Stimulated activated CD8-positive, alpha-beta memory T cell treated with anti-CD3 and anti-CD28 coated beads, Interleukin-4, amount 100 ng/mL, for 4 hours (primary cell): Measurements from ENCODE around the gene JAKMIP3.

ENCODE experiments used
- DNase-seq, 2 donors: peaks; one replicate each; pipeline ENCODE4 v3.0.0-alpha.2; 2020; ENCODE audit warnings: low read depth in 2 of 2, low spot score in 1 of 2

JAKMIP3 gene

DNA sequence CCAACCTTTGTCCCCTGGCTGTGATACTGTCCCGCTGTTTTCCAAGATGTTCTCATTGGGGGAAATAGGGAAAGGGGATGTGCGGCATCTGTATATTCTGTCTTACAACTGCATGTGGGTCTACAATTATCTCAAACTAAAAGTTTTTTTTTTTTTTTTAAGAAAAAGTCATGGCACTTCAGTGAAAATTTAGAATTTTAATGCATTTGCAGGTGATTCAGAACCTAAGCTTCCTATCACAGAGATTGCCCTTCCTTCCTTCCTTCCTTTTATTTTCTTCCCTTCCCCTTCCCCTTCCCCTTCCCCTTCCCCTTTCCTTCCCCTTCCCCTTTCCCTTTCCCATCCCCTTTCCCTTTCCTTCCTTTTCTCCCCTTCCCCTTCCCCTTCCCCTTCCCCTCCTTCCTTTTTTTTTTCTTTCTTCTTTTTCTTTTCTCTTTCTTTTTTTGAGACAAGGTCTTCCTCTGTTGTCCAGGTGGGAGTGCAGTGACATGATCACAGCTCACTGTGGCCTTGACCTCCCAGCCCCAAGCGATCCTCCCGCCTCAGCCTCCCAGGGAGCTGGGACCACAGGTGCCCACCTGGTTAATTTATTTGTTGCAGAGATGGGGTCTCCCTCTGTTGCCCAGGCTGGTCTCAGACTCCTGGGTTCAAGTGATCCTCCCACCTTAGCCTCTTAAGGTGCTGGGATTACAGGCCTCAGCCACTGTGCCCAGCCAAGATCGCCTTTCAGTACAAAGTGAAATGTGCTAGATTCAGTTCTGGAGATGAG lies 32.0 kb downstream of the JAKMIP3 start:
- no peak for DNase-seq

DNA sequence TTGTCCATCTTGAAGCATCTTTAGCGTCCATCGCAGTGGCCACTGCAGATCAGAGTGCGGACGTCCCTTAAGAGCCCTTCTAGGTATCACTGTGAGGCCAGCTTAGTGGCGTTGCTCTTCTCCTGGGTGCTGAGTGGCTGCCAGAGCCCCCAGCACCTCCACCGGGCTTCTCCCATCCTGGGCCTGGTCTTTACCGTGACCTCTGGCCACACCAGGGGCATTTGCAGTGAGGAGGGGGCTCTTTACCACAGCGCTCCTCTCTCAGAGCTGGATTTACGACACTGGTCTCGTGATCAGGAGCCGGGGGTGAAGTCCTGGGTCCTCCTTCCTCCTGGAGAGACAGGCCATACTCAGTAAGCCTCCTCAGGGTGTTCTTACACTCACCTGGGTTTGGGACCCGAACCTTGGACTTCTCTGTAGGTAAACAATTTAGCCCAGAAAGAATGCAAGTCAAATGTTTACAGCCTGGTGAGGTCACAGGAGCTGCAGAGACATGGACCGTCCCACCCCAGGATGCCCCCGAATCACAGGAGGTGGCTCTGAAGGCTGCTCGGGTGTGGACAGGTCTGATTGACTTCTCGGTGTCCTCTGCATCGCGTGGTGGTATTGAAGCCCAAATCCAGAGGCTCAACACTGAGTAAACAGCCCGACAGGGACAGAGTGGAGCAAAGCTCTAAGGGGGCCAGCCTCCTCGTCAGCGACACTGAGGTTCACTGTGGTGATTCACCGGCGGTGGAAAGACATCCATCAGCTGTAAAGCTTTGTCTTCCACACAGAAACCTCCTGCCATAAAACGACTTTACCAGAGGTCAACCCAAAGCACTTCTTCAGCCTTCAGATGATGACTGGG lies 33.0 kb downstream of the JAKMIP3 start:
- no peak for DNase-seq

DNA sequence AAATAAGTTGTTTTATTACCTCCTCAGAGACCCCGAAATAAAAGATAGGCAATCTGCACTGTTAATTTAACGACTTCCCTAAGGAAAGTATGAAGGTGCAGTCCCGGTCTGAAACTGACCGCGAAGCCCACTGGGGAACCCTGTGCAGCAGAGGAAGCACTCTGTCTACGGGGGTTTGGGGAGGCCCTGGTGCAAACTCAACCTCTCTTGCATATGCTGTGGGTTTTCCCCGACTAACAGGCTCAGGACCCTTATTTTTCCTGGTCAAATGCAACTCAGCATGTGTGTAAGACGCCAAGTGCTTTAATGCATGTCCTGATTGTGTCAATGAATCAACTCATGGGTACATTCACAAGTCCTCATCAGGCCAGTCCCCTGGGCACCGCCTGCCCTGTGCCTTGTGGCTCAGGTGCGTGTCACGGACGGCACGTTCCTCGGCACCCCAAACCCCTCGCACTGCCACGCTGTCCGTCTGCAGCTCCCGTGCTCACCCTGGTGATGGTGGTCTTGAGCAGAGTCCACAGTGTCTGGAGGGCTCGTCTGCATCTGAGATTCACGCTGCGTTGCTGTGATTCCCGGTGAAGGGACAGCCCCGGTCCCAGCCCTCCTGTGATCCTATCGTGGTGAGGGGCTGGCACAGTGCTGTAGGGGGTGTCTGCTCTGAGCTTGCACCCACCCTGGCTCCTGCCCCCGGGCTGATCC lies 33.8 kb downstream of the JAKMIP3 start:
- no peak for DNase-seq

DNA sequence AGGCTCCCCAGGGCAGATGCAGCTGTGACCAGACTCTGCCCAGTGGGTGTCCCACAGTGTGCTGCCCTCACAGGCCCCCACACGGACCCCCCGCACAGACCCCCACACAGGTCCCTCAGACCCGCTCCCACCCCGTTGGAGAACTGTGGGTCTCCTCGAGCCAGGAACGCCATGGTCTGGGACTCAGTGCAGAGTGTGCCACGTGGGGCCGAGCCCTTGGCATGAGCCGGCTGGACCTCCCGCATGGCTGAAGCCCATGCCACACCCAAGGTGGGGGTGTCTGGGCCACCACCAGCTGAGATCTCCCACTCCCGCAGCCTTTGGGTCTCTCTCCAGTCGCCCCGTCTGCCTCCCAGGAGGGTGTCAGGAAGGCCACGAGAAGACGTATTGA lies 34.3 kb downstream of the JAKMIP3 start:
- no peak for DNase-seq

DNA sequence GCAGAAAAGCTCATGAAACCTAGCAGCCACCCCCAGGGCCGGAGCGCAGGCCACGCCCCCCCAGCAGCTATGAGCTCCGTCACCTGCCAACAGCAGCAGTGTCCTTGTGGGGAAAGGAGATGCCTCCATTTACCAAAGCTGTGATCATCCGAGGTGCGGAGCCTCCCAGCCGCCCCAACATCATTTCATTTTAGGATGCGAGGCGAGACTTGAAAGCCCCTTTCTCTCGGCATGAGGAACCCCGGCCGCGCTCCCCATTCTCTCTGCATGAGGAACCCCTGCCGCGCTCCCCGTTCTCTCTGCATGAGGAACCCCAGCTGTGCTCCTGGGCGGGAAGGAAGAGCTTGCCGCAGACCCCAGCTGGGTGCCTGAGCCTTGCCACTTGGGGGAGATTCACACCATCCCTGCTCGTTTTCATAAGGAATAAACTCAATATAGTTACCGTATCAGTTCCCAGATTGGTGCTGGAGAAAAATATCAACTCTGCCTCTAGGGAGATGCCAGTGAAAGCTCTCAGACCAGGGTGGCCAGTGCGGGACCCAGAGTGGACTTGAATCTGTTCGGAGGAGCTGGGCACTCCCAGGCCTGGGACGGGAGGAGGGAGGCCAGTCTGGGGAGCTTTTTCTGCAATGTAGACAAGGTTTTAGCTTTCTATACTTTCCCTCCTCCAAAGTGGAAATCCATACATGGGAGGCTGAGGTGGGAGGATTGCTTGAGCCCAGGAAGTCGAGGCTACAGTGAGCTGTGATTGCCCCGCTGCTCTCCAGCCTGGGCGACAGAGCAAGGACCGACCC lies 35.0 kb downstream of the JAKMIP3 start:
- no peak for DNase-seq

DNA sequence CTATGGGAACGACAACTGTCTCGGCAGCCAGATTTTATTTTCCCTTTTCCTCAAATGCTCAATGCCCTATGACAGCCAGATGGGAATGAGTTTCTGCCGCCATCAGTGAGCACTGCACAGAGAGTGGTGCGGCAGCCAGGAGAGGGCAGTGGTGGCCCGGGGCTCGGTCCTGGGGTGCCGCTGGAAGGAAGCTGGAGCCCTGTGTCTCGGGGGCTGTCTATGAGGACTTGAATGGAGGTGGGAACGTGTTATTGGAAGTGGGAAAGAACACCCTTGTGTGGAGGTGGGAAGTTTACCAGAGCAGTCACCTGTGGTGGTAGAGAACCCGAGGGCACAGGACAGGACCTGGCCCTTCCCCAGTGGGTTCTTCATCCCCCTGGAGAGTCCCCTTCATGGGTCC lies 35.8 kb downstream of the JAKMIP3 start:
- no peak for DNase-seq

DNA sequence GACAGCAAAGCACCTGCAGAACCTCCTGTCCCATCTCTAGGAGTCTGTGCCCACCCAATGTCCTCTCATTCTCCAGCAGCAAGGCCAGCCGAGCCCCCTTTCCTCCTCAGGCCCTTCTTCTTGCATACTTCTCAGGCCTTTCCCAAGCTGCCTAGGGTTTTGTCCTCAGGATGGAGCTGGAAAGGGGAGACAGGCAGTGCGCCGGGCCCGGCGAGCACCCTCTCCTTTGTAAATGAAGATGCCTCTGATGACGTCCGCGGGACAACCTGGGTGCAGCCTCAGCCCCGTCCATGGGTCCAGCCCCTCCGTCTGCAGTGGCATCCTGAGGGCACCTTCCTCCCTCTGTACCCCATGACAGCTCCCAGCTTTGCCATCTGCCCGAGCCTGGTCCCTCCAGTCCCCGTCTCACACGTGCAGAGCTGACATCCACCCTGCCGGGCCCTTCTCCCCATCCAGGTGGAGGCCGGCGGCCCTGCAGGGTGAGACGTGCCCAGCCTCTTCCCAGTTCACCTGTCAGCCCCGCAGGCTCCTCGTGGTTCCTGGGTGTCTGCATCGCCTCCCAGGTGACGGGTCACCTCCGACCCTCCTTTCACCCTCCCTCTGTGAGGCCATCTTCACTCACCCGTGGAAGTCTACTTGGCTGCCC lies 36.4 kb downstream of the JAKMIP3 start:
- DNase-seq, result no peak

DNA sequence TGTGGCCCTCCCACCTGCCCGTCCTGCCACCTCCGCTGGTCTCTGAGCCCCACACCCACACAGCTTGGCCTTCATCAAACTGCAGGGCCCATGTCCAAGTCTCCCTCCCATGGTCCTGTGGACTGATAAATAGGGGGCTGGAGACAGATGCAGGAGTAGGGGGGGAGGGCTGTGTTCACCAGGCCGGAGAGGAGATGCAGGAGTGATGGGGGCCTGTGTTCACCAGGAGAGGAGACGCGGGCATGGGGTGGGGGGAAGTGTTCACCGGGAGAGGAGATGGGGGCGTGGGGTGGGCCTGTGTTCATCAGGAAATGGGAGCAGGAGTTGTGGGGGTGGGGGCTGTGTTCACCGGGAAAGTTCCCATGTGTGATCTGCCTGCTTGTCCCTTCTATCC lies 37.0 kb downstream of the JAKMIP3 start:
- DNase-seq, result no peak

DNA sequence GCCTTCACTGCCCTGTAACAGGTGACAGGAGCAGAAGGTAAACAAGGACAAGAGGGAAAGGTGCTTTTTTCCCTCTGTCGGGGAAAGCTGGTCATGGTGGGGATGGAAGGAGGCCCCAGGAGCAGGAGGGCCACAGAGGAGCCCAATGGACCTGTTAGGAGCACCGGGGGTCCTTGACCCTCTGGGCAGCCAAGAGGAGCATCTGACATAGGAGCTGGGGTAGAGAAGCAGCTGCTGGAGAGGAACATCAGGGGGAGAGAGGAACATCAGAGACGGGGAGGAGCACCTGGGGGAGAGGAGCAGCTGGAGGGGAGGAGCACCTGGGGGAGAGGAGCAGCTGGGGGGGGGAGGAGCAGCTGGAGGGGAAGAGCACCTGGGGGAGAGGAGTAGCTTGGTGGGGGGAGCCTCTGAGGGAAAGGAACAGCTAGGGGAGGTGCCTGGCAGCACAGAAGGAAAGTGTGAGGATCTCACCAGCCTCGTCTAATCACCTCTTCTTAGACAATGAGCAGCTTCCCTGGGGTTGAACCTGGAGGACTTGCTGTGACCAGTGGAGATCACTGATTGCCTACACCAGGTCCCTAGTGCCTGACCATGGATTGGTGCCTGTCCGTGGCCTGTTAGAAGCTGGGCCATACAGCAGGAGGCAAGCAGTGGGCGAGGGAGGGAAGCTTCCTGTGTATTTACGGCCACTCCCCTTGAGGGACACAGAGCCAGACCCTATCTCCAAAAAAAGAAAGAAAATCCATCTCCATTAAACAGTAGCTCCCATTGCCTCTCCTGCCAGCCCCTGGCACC lies 37.6 kb downstream of the JAKMIP3 start:
- DNase-seq, result no peak

DNA sequence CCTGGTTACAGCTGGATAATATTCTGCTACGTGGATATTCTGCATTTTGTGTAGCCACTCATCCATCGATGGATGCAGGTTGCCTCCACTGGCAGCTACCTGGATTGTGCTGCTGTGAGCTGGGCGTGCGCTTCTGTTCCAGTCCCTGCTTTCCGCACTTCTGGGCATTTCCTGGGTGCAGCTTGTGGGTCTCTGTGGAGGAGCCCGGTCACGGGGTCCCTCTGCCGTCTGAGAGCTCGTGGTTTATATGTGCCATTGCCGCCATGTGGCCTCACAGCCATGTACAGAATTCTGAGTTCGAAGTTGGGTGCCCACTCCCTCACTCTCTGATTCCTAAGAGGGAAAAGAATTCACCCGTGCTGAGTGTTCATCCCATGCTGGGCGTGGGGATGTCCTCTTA lies 38.3 kb downstream of the JAKMIP3 start:
- DNase-seq, result no peak

DNA sequence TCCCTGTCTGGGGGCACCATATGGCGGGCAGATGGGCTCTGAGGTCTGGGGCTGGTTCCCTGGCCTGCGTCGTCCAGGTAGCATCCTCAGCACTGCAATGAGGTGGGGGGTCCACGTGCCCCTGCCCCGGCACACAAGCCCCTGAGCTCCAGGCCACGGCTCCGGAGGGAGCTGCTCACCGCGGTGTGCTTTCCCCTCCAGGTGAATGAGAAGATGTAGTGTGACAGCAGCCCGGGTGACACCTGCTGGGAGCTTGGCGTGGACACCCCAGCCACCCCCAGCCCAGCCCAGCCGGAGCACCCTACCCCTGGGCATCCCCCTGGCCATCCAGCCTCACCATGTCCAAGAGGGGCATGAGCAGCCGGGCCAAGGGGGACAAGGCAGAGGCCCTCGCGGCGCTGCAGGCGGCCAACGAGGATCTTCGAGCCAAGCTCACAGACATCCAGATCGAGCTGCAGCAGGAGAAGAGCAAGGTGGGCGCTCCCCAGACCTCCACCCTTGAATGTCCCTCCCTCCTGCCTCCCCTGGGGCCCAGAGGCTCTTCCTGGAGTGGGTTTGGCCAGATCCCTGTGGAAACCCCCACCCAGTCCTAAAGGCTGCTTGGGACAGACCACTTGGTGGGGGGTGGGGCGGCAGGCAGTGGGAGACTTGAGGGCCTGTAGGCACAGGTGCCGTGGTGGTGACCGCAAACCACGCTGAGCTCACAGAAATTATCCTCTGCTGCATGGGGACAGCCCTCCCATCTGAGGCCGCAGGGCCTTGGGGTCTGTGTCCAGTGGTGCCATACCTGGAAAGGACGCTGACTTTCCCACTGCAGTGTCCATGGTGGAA lies 38.9 kb downstream of the JAKMIP3 start:
- DNase-seq, result no peak

DNA sequence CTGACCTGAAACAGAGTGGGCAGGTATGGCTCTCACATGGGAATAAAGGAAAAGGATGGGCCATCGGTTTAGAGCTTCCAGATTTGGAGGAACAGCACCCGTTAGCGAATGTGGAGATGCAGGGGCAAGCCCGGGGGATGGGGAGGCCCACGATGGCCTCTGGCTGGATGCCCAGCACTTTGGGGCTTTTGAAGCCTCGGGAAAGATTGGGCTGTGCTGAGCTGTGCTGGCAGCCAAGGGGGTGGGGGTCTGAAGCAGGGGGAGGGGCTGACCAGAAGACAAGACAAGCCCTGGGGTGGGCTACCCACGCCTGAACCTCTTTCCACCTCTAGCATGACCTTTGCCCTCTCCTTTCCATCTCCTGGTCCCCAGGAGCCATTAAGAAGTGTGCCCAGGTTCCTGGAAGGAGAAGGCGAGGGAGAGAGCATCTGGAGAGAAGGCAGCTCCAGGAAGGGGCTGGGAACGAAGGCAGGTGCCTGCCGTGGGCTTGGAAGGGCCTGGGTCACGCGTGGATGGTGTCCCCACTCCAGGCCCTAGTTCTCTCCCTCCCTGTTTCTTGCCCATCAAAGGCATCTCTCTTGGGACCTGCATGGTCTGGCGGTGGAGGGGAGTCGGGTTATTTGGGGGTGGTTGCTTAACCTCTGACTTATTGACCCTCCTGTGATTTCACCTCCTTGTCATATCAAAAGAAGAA lies 39.7 kb downstream of the JAKMIP3 start:
- DNase-seq, result no peak

DNA sequence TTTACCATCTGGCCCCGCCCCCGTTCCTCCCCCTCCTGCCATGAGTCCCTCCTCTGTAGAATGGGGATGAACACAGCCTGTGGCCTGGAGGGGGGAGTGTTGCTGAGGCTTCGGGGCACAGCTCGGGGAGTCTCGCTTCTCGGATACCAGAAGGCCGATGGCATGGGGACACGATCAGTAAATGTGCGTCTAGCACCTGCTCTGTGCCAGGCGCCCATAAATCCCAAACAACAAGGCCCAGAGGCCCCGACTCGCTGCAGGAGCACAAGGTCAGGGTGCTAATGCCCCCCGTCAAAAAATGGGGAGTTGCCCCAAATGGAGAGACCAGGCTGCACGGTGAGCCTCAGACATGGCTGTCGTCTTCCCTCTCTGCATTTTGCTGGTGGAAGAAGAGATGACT lies 40.7 kb downstream of the JAKMIP3 start:
- DNase-seq, result no peak

DNA sequence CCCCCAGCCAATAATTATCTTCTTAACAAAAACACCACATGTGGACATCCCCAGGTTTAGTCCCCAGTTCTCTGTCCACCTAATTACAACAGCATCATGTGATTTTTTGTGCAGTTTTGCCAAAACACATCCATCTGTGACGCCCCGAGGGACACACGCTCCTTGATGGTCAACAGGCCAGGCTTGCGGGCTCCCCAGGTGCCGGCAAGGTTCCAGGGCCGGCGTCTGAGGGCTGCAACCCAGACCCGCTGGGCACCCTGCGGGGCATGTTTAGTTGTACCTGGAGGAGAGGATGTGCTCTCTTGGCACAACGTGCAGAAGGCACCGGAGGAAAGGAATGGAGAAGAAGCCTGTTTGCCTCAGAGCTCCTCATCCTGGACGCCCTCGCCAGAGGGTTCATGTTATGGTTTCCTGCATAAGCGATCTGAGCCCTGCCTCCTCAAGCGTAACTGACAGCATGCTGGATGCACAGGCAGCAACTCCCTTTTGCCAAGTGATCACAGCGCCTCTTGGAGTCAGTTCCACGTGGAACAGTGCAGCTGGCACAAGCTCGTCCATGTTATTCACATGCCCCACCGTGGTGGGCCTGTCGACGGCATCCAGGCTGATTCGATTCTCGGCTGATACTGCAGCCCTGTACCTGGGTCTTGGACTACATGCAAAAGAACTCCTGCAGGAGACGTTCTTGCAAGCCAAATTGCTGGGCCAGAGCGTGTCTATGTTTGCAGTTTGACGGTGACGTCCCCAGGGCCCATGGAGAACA lies 41.6 kb downstream of the JAKMIP3 start:
- DNase-seq, result no peak

DNA sequence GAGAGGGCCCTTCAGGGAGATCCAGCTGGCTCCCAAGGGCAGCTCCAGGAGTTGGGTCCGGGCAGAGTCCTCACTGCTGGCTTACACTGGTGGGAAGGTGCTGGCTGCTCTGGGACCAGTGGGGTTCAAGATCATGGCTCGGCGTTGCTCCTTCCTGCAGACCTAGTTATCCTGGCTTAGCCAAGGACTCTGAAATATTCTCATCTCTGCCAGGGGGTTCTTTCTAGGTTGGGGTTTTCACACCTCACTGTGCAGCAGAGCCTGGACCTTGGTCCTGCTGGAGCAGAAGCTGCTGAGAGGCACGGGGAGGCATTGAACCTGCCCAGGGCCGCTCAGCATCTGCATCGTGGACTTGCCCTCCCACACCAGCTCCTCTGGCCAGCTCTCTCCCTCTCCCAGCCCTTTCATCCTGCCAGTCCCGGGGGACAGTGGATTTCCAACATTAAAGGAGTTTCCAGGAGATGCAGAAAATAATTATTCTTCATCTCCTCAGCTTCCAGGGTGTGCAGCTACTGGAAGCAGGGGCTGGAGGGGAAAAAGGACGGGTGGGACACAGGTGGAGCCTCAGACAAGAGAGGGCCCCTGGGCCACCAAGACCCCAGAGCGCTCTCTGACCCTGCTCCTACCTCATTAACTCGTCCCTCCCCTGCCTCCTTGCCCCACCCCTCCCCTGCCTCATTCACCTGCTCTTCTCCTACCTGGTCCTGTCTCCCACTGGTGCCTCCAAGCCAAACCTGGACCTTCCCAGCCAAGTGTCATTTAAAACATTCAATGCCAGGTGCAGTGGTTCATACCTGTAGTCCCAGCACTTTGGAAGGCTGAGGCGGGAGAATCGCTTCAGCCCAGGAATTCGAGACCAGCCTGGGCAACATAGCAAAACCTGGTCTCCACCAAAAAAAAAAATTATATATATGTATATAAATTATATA lies 42.5 kb downstream of the JAKMIP3 start:
- DNase-seq, result no peak

DNA sequence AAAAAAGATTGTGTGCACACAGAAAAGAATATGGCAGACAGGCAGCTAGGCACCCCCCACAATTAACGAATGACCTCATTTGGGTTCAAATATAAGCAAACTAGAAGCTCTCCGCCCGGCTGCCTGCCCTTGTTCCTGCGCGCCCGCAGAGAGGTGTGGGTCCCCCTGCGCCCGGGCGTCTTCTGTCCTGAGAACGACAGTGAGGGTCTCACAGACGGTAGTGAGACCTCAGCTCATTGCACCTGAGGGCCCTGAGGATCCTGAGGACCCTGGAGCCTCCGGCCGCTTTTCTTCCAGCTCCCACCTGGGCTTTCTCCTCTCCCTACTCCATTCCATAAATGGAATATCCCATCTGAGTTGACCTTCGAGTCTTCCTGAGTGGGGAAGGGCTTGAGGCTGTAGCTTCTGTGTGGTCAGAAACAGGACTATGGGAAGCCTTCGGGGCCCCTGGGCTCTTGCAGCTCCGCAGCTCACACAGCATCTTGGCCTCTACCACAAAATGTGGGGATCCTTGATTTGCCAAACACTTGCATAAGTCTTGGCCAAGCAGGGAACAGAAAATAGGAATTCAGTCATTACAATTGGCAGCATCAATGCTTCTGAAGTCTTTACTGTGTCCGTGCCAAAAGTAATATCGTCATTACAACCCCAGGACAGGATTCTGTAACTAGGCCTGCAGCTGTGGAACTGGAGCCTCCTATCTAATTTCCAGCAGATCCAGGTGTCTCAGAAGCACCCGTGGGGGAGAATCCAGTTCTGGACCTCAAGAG lies 43.8 kb downstream of the JAKMIP3 start:
- DNase-seq, result no peak
